Skin epidermis (tissue), 12 donors: ENCODE results near the gene FAM114A1.

Experiments
- H3K27ac ChIP-seq, 21 experiments: fragments of 200-600 bp; sonication (generic) in 11 of 21; one replicate each; pipeline ENCODE4 v1.5.0; 2020; ENCODE audit warnings: mild to moderate bottlenecking in 3 of 21, inconsistent platforms in 2 of 21, moderate library complexity in 2 of 21
- H3K4me3 ChIP-seq, 7 experiments: fragments of 200-600 bp; sonication (generic) in 2 of 7; one replicate each; pipeline ENCODE4 v1.5.0; 2020; ENCODE audit warnings: inconsistent platforms in 2 of 7, mild to moderate bottlenecking in 2 of 7, moderate library complexity in 1 of 7

The FAM114A1 gene

DNA sequence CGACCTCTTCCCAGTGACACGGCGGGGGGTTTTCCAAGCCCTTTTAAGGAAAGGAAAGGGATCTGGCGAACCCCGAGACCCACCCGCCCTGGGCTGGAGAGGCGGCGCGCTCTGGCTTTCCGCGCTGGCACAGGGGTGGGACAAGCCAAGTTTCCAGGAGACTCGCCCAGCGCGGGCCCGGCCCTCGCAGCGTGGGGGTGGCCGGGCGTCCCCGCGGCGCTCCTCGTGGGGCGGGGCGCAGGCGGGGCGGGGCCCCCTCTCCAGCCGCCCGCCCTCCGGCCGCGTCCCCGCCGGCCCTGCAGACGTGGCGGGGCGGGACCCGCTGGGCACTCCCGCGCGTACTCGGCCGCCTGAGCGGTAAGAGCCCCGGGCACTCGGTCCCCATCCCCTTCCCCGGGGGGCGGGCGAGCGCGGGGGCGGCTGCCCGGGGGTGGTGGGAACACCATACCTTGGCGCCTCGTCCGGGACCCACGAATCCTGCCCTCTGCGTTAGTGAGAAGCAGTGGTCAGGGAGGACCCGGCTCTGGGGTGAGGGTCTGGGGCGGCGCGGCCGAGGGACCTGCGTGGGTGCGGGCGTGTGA, at the start of gene FAM114A1:
FAM114A1 (plus strand) TSS at position 329 of the 581 bp plus-strand sequence. CDS start 10,273 bp downstream, outside the sequence.
- H3K27ac ChIP-seq = peak within 1 kb of the TSS; percentile 61 to 99 (median 95)
- H3K4me3 ChIP-seq = peak within 1 kb of the TSS; percentile 62 to 92 (median 77)

DNA sequence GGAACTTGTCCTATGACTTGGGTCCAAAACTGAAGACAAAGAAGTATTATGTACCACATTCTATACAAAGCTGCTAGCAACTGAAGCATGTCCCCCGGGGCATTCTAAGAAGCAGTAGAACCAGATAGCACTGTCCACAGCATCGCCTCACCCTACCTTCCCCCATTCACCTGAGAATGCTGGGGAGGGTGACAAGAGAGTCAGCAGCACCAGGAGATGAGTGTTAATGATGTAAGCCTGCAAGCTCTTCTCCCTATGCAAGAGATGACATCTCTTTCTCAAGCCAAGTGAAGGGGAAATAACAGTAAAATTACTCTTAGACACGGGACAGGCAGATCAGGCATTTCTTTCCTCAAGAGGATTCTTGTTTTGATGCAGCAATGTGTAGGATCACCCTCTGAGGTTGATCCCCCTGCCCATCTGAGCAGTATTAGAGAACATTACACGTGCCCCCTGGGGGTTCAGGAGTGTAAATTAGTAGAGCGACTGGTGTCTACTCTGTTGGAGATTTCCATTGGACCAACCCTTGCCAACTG, 49.1 kb upstream of the FAM114A1 start:
- Histone ChIP-seq H3K27ac (peak overlapping the region in 2 of 21 experiments; percentile 19 to 59), H3K4me3 (no peak overlapping the region)

DNA sequence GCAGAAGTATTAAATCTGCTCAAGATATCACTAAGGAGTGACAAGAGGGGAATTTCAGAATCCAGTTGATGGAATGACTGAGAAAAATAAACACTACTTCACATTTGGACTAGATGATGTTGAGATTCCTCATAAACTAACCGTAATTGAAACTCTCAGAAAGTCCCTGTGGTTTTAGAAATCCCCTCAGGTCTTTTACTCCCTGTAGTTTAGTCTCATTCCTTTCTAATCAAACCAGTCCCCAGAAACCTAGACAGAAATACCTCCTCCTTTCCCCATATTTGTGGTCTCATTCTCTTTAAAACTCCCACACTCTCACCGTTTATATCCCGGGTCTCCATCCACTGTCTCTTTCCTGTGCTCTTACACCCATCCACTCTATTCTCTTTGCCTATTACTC, 48.0 kb upstream of the FAM114A1 start:
- Histone ChIP-seq H3K27ac (peak overlapping the region in 4 of 21 experiments; percentile 17 to 59 (median 28)), H3K4me3 (no peak overlapping the region)

DNA sequence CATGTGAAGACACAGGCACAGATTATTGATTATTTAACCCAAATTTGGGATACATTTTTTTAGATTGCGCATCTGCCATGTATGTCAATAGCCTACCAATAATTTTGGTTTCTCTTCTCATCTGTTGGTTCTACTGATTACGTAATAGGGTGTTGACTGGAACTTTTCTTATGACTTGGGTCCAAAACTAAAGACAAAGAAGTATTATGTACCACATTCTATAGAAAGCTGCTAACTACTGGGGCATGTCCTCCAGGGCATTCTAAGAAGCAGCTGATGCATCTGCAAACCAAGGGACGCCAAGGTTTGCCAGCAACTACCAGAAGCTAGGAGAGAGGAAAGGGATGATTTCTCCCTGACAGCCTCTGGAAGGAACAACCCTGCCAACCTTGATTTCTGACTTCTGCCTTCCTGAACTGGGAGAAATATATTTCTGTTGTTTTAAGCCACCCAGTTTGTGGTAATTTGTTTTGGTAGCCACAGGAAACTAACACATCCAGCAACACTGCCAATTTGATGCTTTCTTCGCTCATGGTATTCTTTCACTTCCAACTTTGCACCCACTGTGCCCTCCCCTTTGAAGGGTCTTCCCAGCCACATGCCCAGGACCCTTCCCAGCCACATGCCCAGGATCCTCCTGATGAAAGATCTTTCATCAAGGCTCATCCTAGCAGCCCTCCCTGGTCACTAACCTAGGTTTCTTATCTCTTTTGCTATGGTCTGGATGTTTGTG, 47.1 kb upstream of the FAM114A1 start:
- H3K27ac ChIP-seq = peak overlapping the region in 4 of 21 experiments; percentile 9 to 59 (median 30)
- H3K4me3 ChIP-seq = no peak overlapping the region

DNA sequence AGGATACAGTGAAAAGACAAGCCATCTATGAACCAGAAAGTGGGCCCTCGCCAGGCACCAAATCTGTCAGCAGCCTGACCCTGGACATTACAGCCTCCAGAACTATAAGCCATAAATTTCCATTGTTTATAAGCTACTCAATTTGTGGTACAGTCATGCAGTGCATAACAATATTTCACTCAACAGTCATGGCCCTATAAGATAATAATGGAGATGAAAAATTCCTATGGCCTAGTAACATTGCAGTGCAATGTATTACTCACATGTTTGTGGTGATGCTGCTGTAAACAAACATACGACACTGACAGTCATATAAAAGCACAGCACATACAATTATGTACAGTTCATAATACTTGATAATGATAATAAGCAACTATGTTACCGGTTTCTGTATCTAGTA, 45.9 kb upstream of the FAM114A1 start:
- no peak overlapping the region for H3K27ac ChIP-seq
- no peak overlapping the region for H3K4me3 ChIP-seq

DNA sequence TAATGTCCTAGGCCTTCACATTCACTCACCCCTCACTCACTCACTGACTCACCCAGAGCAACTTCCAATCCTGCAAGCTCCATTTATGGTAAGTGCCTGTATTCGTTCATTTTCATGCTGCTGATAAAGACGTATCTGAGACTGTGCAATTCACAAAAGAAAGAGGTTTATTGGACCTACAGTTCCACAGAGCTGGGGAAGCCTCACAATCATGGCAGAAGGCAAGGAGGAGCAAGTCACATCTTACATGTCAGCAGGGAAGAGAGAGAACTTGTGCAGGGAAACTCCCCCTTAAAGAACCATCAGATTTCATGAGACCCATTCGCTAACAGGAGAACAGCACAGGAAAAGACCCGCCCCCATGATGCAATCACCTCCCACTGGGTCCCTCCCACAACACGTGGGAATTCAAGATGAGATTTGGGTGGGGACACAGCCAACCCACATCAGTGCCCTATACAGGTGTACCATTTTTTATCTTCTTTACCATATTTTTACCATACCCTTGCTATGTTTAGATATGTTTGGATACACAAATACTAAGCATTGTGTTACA, 44.8 kb upstream of the FAM114A1 start:
- H3K27ac ChIP-seq = no peak overlapping the region
- no peak overlapping the region for H3K4me3 ChIP-seq

DNA sequence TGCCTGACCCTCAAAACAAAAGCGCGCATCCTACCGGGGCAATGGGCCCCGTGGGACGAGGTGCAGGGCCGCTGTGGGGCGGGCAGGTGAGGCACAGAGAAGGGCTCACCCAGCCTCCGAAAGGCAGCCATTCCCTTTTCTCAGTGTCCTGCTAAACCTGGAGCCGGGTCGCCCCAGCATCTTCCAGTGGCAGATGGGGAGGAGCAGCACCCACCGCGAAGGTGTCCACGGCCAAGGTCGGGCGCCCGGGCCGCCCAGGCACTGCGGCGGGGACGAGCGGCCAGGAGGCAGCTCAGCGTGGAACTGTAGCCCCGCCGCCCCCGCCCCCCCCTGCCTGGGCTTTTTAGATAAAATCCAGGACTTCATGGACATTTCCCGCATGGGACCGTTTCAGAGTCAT, 43.8 kb upstream of the FAM114A1 start:
- Histone ChIP-seq H3K27ac (no peak overlapping the region), H3K4me3 (no peak overlapping the region)

DNA sequence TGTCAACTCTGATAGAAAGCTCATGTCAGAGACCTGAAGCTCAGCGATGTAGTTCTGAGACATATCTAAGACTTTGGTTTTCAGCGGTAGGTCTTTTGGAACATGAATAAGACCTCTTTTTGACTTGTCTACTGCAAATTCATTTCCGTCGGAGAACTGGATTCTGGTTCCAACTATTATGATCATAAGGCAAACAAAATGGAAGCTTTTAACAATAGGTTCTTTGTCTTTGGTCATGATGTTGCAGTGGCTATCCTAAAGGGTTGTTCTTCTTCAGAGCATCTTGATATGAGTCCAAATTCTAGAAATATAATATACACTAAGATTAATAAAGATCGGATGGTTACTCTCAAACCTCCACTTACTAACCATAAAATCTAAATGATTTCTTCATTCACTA, 38.4 kb upstream of the FAM114A1 start:
- peak overlapping the region in 1 of 21 experiments; percentile 20 for H3K27ac ChIP-seq
- no peak overlapping the region for H3K4me3 ChIP-seq

DNA sequence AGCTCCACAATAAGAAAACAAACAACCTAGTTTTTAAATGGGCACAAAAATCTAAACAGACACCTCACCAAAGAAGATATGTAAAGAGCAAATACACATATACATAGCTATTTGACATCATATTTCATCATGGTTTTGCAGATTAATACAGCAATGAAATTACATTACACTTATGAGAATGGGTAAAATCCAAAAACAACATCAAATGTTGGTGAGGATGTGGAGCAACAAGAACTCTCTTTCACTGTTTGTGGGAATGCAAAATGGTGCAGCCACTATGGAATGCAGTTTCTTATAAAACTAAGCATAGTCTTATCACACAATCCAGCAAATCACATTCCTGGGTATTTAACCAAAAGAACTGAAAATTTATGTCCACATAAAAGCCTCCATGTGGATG, 36.0 kb upstream of the FAM114A1 start:
- no peak overlapping the region for H3K27ac ChIP-seq
- H3K4me3 ChIP-seq = no peak overlapping the region

DNA sequence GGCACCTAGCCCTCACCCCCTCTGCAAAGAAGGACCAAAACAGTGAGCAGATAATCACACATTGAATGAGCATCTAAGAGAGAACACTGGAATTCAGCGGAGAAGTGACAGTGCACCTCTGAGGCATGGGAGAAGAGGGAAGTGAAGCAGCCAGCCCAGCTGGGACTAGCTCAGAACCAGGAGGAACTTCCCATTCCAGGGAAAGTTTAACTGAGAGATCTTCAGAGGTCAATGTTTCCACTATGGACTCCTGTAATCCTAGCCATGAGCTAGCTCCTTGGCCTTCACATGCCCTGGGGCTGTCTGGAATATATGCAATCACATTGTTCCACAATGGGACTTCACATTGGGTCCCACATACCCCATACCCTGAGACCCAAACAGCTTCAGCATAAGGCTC, 35.4 kb upstream of the FAM114A1 start:
- no peak overlapping the region for H3K4me3 ChIP-seq
- H3K27ac ChIP-seq = no peak overlapping the region

DNA sequence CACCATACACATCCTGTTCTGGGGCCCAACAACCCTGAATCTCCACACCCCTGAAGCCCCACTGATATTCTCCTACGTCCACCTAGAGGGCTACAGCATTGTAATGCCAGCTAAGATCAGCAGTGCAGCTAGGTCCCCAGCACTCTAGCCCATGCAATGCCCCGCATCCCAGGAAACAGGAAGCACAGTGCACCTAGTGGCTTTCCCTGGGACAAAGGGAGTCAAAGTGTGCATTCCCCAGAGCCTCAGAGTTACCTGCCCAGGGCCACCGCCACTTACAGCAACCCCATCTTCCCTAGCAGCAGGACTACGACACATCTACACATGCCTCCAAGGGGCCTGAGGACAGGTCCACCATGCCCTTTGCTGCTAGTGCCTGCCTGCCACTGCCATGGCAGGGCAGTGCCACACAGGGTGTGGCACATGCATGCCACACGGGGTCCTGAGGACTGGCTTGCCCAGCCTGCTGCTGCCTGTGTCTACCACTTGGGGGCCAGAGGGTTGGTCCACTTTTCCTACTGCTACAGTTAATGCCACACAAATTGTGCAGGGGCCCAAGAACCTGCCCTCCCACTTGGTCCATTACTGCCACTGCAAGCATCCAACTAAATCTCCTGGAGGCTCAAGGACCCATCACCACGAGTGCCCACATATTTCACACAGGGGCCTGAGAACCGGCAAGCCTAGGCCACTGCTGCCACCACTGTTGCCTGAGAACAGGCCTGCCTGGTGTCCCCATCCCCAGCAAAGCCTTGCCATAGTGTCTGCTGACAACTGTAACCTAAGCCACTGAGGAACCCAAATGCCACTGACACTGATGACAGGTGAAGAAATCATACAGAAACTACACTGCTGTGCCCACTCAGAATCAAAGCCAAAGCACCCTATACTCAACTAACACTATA, 34.7 kb upstream of the FAM114A1 start:
- Histone ChIP-seq H3K4me3 (no peak overlapping the region), H3K27ac (no peak overlapping the region)

DNA sequence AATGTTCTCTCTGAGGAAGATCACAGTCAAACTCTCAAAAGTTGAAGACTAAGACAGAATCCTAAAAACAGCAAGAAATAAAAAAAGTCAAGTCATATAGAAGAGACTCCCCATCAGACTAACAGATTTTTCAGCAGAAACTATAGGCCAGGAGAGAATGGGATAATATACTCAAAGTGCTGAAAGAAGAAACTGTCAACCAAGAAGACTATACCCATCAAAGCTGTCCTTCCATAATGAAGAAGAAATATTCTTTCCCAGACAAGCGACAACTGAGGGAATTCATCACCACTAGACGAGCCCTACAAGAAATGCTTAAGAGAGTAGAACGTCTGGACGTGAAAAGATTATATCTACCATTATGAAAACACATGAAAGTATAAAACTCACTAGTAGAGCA, 33.0 kb upstream of the FAM114A1 start:
- Histone ChIP-seq H3K4me3 (no peak overlapping the region), H3K27ac (no peak overlapping the region)

DNA sequence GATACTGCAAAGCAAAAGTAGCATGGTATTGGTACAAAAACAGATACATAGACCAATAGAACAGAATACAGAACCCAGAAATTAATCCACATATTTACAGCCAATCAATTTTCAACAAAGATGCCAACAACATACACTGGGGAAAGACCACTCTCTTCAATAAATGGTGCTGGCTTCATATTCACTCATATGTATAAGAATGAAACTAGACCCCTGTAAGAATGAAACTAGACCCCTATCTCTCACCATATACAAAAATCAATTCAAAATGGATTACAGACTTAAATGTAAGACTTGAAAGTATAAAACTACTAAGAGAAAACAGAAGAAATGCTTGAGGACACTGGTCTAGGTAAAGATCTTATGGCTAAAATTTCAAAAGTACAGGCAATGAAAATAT, 30.3 kb upstream of the FAM114A1 start:
- Histone ChIP-seq H3K4me3 (no peak overlapping the region), H3K27ac (no peak overlapping the region)

DNA sequence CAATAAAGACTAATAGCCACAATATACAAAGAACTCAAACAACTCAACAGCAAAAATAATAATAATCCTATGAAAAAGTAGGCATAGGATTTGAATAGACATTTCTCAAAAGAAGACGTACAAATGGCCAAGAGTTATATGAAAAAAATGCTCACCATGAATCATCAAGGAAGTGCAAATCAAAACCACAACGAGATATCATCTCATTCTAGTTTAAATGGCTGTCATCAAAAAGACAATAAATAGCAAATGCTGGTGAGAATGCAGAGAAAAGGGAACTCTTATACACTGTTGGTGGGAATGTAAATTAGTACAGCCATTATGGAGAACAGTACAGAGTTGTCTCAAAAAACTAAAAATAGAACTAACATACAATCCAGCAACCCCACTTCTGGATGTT, 29.8 kb upstream of the FAM114A1 start:
- H3K27ac ChIP-seq = no peak overlapping the region
- no peak overlapping the region for H3K4me3 ChIP-seq

DNA sequence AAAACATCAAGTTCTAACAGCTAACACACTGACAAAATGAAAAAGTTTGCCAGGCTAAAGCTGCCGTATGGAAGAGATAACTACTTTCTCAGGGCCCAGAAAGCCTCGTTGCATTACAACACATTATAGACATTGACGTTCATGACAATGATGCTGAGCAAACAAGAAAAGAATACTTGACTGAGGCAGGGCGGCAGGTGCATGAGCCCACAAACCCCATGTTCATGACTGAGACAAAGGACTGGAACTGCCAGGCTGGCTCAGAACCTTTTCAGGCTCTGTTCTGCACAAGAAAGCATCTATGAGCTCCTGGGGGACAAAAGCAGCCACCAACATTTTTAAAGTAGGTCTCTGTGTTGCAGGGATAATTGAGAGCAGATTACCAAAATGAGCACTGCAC, 24.6 kb upstream of the FAM114A1 start:
- no peak overlapping the region for H3K4me3 ChIP-seq
- no peak overlapping the region for H3K27ac ChIP-seq

DNA sequence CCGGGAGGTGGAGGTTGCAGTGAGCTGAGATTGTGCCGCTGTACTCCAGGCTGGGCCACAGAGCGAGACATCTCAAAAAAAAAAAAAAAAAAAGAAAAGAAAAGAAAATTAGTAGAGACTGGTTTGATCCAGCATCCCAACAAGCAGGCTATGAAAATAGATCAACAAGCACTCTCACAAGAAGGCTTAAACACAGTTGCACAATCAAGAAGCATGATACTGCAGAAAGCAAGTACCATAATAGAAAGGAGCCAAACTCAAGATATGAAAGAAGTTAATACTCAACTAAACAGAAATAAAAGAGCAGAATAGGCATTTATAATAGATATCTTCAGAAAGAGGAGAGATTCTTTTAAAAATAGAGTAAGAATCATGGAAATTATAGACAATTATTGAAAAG, 21.6 kb upstream of the FAM114A1 start:
- Histone ChIP-seq H3K4me3 (no peak overlapping the region), H3K27ac (no peak overlapping the region)

DNA sequence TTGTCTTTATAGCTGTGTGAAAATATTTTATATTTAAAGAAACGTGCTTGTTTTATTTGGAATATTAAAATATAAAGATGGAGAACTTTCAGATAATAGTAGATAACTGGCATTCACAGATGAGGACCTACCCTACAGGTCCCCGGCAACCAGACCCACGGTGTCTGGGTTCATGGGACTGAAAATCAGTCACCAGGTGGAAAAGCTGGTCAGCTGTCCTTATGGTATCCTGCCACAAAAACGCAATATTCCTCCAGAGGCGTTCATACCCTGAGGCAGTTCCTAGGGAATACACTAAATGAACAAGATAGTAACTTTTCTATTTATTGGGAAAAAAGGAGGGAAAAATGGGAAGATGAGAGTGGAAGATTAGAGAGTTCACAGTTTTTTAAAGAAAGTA, 12.1 kb upstream of the FAM114A1 start:
- H3K27ac ChIP-seq = peak overlapping the region in 10 of 21 experiments; percentile 63 to 85 (median 79)
- H3K4me3 ChIP-seq = peak overlapping the region in 3 of 7 experiments; percentile 2 to 9 (median 5)

DNA sequence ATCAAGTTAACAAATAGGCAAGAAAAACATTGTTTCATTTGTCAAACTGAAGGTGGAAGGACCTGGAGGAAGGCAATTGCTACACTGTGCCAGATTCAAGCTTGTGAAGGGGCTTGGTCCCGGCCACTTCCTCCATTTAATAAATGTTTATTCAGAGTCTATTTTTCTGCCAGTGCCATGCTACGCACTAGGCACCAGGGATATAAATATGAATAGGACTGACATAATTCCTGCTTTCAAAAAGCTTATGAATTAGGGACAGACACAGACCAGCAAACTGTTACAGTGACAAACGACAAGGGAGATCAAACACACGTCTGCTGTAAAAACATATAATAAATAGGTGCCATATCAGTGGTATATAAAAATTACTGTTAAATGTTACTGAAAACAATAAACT, 11.6 kb upstream of the FAM114A1 start:
- H3K27ac ChIP-seq = peak overlapping the region in 19 of 21 experiments; percentile 29 to 85 (median 71)
- H3K4me3 ChIP-seq = peak overlapping the region in 6 of 7 experiments; percentile 2 to 22 (median 13)

DNA sequence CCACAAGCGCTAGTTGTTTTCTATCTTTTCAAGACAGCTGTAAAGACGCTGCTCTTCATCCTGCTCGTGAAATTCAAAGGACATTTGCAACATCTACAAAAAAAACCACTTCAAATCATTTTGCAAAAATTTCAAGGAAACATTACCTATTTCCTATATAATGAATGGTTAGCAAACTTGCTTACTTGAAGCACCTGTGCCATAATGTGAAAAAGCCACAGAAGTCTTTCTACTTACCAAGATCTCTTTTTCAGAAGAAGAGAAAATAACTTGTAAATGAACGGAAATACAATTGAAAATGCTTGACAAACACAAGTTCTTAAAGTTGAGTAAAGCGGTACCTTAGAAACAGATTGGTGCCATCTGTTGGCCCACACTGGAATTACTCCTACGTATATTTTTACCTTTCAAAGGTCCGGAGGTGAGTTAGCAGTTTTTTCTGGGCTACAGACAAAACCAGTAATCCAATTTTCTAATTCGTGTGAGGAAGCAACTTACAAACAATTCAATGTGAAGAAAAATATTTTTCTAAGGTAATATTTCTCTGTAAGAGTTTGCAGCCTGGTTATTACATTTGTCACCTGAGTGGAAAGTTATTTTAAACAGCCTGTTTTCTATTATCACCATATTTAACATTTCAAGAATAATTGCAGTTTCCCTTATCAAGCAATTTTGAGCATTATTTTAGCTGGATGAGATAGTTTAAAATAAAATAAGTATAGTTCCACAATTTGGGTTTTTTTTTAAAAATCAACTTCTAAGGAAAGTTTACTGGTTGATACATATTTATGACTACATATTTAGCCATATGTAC, 10.9 kb upstream of the FAM114A1 start, which contains the start of gene TLR6:
TLR6 (minus strand) TSS at position 294 of the 814 bp plus-strand sequence. CDS start 27,344 bp downstream, outside the sequence.
- peak within 1 kb of the TSS in 6 of 7 experiments; percentile 2 to 22 (median 13) for H3K4me3 ChIP-seq
- H3K27ac ChIP-seq = peak within 1 kb of the TSS in 20 of 21 experiments; percentile 52 to 85 (median 74)
